Thyroid gland (tissue), 4 donors: ENCODE measurements around the gene ZBTB7C. TPM values are rescaled to one million over a fixed set of nuclear protein-coding genes. Genes with fewer than 3 reads are reported as not detected.

ENCODE experiments used
- DNase-seq, 2 donors: peaks; one replicate each; pipeline ENCODE4 v3.0.0-alpha.2; 2019
- H3K27ac ChIP-seq, 3 donors: fragments of 200-600 bp; sonication (generic); 1 replicate in 2 of 3; 2 replicates in 1 of 3; pipeline ENCODE4 v1.5.1; 2016 to 2019; ENCODE audit warnings: mild to moderate bottlenecking in 1 of 3, moderate library complexity in 1 of 3
- H3K27me3 ChIP-seq: fragments of 200-600 bp; sonication (generic); one replicate; pipeline ENCODE4 v1.5.1; 2019
- H3K36me3 ChIP-seq, 2 donors: fragments of 200-600 bp; sonication (generic); one replicate each; pipeline ENCODE4 v1.5.1; 2016 to 2019
- H3K4me1 ChIP-seq, 2 donors: fragments of 200-600 bp; sonication (generic); one replicate each; pipeline ENCODE4 v1.5.1; 2017 to 2019
- H3K4me3 ChIP-seq, 3 donors: fragments of 200-600 bp; sonication (generic); replicated peaks in 1 of 3; 1 replicate in 2 of 3; 2 replicates in 1 of 3; pipeline ENCODE4 v1.5.1; 2016; ENCODE audit warnings: mild to moderate bottlenecking in 1 of 3
- H3K9me3 ChIP-seq: fragments of 200-600 bp; sonication (generic); one replicate; pipeline ENCODE4 v1.5.1; 2017
- CTCF ChIP-seq, 6 experiments: fragments of 200-600 bp in 3 of 6; fragments of 450-650 bp in 3 of 6; sonication (generic) in 3 of 6; IDR thresholded peaks; one replicate each; pipeline ENCODE4 v1.5.1; 2016 to 2019; ENCODE audit warnings: antibody characterized with exemption in 6 of 6, mild to moderate bottlenecking in 2 of 6, inconsistent platforms in 1 of 6, moderate library complexity in 1 of 6
- POLR2A ChIP-seq, 2 donors: fragments of 450-650 bp; IDR thresholded peaks; one replicate each; pipeline ENCODE4 v1.6.1; 2017; ENCODE audit warnings: antibody characterized with exemption in 2 of 2, mild to moderate bottlenecking in 2 of 2, moderate library complexity in 1 of 2
- WGBS, 2 donors: methylation state at CpG; one replicate each; pipeline ENCODE4 v1.1.5; 2017; 5-methylcytosine and 5-hydroxymethylcytosine counted together
- intact Hi-C: fragments of 100-400 bp; cut with DNase I; formaldehyde crosslinking; loops from one replicate; pipeline ENCODE4 v1.15.1; 2023
- total RNA-seq, 4 donors: library from RNA; depleted of rRNA; stranded (reverse); fragments of >200 nt; gene quantifications; one replicate each; pipeline ENCODE4 v1.2.3, GENCODE V29; 2016

The ZBTB7C gene
- total RNA-seq, 4 donors from 2014 or later = 41.7 to 66.7 (median 49.5) TPM

- Histone ChIP-seq H3K36me3 (no peaks in the 10 kb centered on the region), H3K4me3 (no peak overlapping the region), H3K4me1 (peaks cover 39 to 55% of the 10 kb centered on the region in 2 donors), H3K9me3 (no peaks in the 10 kb centered on the region), H3K27ac (peak overlapping the region in 2 of 3 donors; percentile 57 to 59), H3K27me3 (no peaks in the 10 kb centered on the region)
- peak; percentile 92 to 94 for DNase-seq
- intact Hi-C loops = loop anchor here (5.0 kb wide), 1 partner anchor 424 kb away; no protein-coding TSS in a partner anchor
- 11 to 16% methylated on average over 8 to 9 of the region's 9 CpGs for WGBS, 2 donors
- no peak for TF ChIP-seq POLR2A (IDR thresholded peaks at IDR 0.05)
- peak; percentile 19 to 94 (median 70) for TF ChIP-seq CTCF (IDR thresholded peaks at IDR 0.05)
Measured at GRCh38 chr18:48023334-48024008, 385.7 kb downstream of the ZBTB7C start.

DNA sequence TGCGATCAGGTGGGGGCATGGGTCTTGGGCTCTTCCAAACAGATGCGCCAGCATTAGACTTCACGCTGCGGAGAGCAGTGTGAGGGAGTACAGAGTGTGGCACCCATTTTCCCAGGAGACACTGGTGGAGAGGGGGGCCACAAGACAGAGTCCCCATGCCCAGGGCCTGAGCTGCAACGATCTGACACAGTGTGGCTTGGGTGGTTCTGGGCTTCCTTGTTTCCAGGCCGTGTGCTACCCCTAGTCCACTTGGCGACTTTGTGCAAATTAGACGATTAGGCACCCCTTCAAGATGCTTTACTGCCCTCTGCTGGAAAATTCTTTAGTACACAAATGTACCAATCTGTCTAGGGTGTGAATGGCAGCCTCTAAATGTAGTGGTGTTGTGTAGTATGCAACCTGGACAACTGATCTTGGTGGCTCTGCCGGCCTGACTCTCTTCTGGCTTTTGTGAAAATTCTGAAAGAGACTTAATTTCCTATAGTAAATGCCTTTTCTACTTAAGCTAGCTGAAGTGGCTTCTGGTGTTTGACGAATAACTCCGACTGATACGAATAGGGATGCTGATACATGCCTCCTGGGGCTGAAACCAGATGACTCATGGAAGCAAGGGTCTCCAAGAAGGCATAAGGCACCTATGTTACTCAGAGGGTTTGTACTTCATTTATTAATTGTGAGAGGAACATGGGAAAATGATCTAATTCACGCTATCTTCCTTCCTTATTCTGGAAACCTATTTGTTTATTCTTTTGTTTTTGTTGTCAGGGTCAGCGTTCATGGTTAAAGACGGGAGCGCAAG lies 386.5 kb downstream of the ZBTB7C start:
- H3K4me3 ChIP-seq = no peak overlapping the region
- no peak for DNase-seq
- no peaks in the 10 kb centered on the region for H3K9me3 ChIP-seq
- intact Hi-C loops = loop anchor here (5.0 kb wide), 1 partner anchor 425 kb away; no protein-coding TSS in a partner anchor
- 56 to 68% methylated on average over 13 to 16 of the region's 16 CpGs for WGBS, 2 donors
- TF ChIP-seq CTCF (IDR thresholded peaks at IDR 0.05) (peak in 5 of 6 experiments; percentile 24 to 63 (median 58)), POLR2A (IDR thresholded peaks at IDR 0.05) (no peak)
- H3K36me3 ChIP-seq = no peaks in the 10 kb centered on the region
- H3K4me1 ChIP-seq = peaks cover 32 to 48% of the 10 kb centered on the region in 2 donors
- H3K27me3 ChIP-seq = no peaks in the 10 kb centered on the region
- no peak overlapping the region for H3K27ac ChIP-seq

GRCh38 chr18:48022021-48022420 lies 387.2 kb downstream of the ZBTB7C start:
- H3K4me3 ChIP-seq = no peak overlapping the region
- 84 to 94% methylated on average over 10 of the region's 10 CpGs for WGBS, 2 donors
- no peak for DNase-seq
- no peak overlapping the region for H3K27ac ChIP-seq
- H3K4me1 ChIP-seq = peaks cover 25 to 41% of the 10 kb centered on the region in 2 donors
- intact Hi-C loops = loop anchor here (5.0 kb wide), 1 partner anchor 425 kb away; no protein-coding TSS in a partner anchor
- no peaks in the 10 kb centered on the region for H3K9me3 ChIP-seq
- H3K27me3 ChIP-seq = no peaks in the 10 kb centered on the region
- TF ChIP-seq POLR2A (IDR thresholded peaks at IDR 0.05) (no peak), CTCF (IDR thresholded peaks at IDR 0.05) (no peak)
- no peaks in the 10 kb centered on the region for H3K36me3 ChIP-seq

DNA sequence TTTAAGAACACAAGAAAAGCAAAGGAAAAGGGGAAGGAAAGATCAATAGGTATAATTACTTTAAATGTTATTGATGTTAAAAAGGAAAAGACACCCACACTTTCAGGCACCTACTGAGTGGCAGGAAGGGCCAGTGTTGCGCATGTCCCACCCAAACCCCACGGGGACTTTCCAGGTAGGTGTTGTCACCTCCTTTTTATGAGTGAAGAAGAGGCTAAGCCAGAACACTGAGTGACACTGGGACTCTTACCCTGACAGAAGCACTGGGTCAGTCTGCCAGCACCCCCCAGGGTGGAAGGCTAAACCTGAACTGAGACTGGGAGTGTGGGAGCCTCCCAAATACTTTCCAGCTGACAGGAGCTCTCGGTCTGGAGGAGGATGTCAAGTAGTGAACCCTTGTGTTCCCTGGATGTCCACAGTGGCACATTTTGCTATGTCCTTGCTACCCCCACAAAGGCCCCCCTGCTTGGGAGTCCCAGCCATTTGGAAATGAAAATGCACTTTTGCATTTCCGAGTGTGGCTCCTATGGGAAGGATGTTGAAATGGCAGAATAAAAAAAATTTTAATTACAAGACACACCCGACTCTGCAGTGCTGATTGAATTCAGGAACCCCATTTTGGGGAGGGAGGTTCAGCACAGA lies 387.8 kb downstream of the ZBTB7C start:
- Histone ChIP-seq H3K27ac (no peak overlapping the region), H3K4me3 (no peak overlapping the region), H3K9me3 (no peaks in the 10 kb centered on the region), H3K27me3 (no peaks in the 10 kb centered on the region), H3K4me1 (peaks cover 18 to 35% of the 10 kb centered on the region in 2 donors), H3K36me3 (no peaks in the 10 kb centered on the region)
- WGBS, 2 donors = 48 to 64% methylated on average over 5 of the region's 5 CpGs
- DNase-seq = no peak
- no peak for TF ChIP-seq CTCF (IDR thresholded peaks at IDR 0.05)
- TF ChIP-seq POLR2A (IDR thresholded peaks at IDR 0.05) = no peak
- intact Hi-C loops = loop anchor here (2.0 to 5.0 kb wide), 2 partner anchors 245 to 426 kb away; no protein-coding TSS in a partner anchor
